ENCODE data around the gene CYP4F8.

DNA sequence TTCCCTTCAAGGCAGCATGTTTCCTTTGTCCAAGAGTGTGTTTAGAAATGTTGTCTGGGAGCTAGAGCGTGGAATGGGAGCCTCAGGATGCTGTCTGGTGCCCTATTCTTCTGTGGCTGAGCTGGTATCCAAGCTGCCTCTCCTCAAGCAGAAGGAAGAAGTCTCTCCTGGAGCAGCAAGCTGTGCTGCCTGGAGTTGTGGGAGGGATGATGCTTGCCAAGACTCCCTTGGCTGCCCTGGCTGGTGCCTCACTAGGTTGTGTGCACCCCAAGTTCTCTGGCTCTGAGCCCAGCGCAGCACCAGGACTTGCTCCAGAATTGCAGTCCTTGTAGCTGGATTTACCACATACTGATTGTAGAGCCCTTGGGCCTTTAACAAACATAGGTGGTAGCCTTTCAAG is 21.0 kb downstream of the CYP4F8 start:
- TF ChIP-seq, protein P1, sequence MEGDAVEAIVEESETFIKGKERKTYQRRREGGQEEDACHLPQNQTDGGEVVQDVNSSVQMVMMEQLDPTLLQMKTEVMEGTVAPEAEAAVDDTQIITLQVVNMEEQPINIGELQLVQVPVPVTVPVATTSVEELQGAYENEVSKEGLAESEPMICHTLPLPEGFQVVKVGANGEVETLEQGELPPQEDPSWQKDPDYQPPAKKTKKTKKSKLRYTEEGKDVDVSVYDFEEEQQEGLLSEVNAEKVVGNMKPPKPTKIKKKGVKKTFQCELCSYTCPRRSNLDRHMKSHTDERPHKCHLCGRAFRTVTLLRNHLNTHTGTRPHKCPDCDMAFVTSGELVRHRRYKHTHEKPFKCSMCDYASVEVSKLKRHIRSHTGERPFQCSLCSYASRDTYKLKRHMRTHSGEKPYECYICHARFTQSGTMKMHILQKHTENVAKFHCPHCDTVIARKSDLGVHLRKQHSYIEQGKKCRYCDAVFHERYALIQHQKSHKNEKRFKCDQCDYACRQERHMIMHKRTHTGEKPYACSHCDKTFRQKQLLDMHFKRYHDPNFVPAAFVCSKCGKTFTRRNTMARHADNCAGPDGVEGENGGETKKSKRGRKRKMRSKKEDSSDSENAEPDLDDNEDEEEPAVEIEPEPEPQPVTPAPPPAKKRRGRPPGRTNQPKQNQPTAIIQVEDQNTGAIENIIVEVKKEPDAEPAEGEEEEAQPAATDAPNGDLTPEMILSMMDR (IDR thresholded peaks at IDR 0.05), result no peak
- TF ChIP-seq EZH2 (IDR thresholded peaks at IDR 0.05), result no peak

Measured in neural progenitor cell (in vitro differentiated cells).